T-helper 1 cell treated with Interleukin-12 subunit alpha and Interleukin-12 subunit beta and Interleukin-4 antibody, amounts not matched to agents 30 μg/mL and 1 μg/mL, for 36 hours (primary cell): ENCODE results near the gene RELL2.

Experiments
- H3K27ac Mint-ChIP-seq: one replicate; pipeline ENCODE4 v1.8.0; 2021; ENCODE audit warnings: mild to moderate bottlenecking, mixed read lengths
- H3K27me3 Mint-ChIP-seq: one replicate; pipeline ENCODE4 v1.8.0; 2021; ENCODE audit warnings: low read depth, mixed read lengths
- H3K36me3 Mint-ChIP-seq: one replicate; pipeline ENCODE4 v1.8.0; 2021; ENCODE audit warnings: low read depth, mixed read lengths
- H3K4me1 Mint-ChIP-seq: one replicate; pipeline ENCODE4 v1.8.0; 2021; ENCODE audit warnings: low read depth, mixed read lengths
- H3K4me3 Mint-ChIP-seq: one replicate; pipeline ENCODE4 v1.8.0; 2021; ENCODE audit warnings: mild to moderate bottlenecking, moderate library complexity, mixed read lengths
- H3K9me3 Mint-ChIP-seq: one replicate; pipeline ENCODE4 v1.8.0; 2021; ENCODE audit warnings: mixed read lengths

Gene RELL2

DNA sequence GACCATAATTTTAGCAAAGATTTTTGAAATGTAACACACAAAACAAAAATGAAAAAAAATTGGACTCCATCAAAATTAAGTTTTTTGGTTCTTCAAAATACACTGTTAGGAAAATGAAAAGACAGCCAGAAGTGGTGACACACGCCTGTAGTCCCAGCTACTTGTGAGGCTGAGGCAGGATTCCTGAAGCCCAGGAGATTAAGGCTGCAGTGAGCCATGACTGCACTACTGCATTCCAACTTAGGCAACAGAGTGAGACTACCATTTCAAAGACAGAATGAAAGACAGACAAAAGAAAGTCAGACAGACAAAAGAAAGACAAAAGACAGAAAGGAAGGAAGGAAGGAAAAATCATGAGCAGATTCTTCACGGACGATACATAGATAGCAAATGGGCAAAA, 25.5 kb upstream of the RELL2 start:
- H3K4me3 Mint-ChIP-seq = peak overlapping the region; percentile 54
- H3K27me3 Mint-ChIP-seq = no peaks in the 10 kb centered on the region
- H3K27ac Mint-ChIP-seq = peak overlapping the region; percentile 2
- H3K9me3 Mint-ChIP-seq = no peaks in the 10 kb centered on the region
- peaks cover 35% of the 10 kb centered on the region for H3K36me3 Mint-ChIP-seq
- peaks cover 61% of the 10 kb centered on the region for H3K4me1 Mint-ChIP-seq

DNA sequence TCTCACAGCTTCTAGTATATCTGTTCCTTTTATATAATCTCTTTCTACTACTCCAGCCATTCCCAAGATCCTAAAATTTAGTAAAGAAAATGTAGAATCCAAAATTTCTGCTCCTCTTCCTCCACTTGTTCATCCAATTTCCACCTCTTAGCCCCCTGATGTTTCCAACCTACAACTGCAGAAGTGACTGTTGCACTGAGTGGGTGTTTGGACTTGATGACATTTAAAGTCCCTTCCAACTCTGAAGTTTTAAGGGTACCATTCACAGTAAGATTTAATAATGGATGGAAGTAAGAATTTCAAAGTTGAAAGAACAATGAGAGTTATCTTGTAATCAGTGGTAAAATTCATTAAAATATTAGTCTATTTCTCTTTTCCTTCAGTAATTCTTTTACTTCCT, 23.5 kb upstream of the RELL2 start:
- H3K27me3 Mint-ChIP-seq = no peaks in the 10 kb centered on the region
- peak overlapping the region; percentile 56 for H3K27ac Mint-ChIP-seq

DNA sequence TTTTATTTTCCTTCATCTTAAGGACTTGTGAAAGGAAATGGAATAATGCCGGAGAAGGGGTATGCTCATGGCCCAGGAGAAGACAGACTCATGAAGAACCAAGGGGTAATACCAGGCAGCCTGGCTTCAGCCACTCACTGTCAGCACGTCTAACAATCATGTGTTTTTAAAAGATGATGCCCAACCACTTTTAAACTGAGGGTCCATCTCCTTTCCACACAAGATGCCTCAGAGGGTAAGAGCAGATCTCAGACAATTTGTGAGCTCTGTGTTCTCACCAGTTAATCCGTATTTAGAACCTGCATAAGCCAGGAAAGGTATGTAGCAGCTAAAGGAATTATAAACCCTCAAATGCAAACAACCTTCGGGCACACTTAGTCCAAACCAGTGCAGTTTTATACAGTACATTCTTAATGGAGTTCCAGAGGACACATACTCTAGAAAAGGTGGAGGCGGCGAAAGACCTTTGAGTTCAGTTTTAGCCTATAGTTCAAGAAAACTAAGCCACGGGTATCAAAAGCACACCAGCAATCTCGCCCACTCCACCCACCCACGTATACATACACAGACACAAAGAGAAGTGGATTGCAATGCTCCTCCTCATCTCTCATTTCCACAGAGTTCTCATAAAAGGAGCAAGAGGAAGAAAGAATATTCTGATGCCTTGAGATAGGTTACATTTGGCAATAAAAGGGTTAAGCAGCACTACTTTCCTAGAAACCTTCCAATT, 20.6 kb upstream of the RELL2 start:
- no peaks in the 10 kb centered on the region for H3K27me3 Mint-ChIP-seq
- peaks cover 51% of the 10 kb centered on the region for H3K4me1 Mint-ChIP-seq
- H3K4me3 Mint-ChIP-seq = peak overlapping the region; percentile 99
- H3K27ac Mint-ChIP-seq = peak overlapping the region; percentile 32
- H3K9me3 Mint-ChIP-seq = no peaks in the 10 kb centered on the region
- peaks cover 28% of the 10 kb centered on the region for H3K36me3 Mint-ChIP-seq

More for the DNA sequence above, 23.5 kb upstream of the RELL2 start:
- peaks cover 60% of the 10 kb centered on the region for H3K4me1 Mint-ChIP-seq
- H3K9me3 Mint-ChIP-seq = no peaks in the 10 kb centered on the region
- peaks cover 35% of the 10 kb centered on the region for H3K36me3 Mint-ChIP-seq
- H3K4me3 Mint-ChIP-seq = no peak overlapping the region

DNA sequence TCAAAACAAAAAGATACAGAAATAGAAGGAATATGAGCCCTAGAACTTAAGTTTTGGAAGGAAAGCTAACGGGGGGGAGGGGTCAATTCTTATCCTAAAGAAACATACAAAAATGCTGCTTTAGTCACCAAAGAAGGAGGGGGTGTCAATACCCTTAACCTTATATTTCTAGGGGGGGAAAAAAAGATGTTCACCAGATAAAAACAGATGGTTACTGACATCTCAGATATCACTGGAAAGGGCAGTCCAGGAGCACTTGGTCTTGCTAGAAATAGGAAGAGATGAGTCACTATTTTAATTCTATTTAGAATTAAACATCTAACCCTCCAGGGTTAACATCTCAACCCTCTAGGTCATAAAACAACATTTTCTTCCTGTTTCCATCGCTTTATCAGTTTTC, 19.7 kb upstream of the RELL2 start:
- H3K4me3 Mint-ChIP-seq = peak overlapping the region; percentile 99
- no peaks in the 10 kb centered on the region for H3K27me3 Mint-ChIP-seq
- no peaks in the 10 kb centered on the region for H3K9me3 Mint-ChIP-seq
- peaks cover 51% of the 10 kb centered on the region for H3K4me1 Mint-ChIP-seq
- H3K36me3 Mint-ChIP-seq = peaks cover 32% of the 10 kb centered on the region
- peak overlapping the region; percentile 94 for H3K27ac Mint-ChIP-seq

DNA sequence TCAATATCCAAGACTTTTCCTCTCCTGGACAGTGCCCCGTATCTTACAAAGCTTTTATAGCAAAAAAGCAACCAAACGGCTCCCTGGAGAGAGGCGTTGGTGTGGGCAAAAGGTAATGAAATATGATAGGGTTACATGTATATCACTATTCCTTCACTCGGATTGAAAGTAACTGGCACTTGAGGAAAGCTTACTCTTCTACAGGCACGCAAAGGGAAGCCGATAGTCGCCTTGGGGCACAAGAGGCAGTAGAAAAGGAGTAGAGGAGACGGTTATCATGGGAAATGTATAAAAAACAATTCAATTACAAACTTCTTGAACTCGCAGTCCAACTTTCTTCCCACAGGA, 19.1 kb upstream of the RELL2 start:
- peak overlapping the region; percentile 94 for H3K27ac Mint-ChIP-seq
- peak overlapping the region; percentile 99 for H3K4me3 Mint-ChIP-seq
- H3K9me3 Mint-ChIP-seq = no peaks in the 10 kb centered on the region
- H3K4me1 Mint-ChIP-seq = peaks cover 48% of the 10 kb centered on the region
- H3K27me3 Mint-ChIP-seq = no peaks in the 10 kb centered on the region
- H3K36me3 Mint-ChIP-seq = peaks cover 29% of the 10 kb centered on the region

DNA sequence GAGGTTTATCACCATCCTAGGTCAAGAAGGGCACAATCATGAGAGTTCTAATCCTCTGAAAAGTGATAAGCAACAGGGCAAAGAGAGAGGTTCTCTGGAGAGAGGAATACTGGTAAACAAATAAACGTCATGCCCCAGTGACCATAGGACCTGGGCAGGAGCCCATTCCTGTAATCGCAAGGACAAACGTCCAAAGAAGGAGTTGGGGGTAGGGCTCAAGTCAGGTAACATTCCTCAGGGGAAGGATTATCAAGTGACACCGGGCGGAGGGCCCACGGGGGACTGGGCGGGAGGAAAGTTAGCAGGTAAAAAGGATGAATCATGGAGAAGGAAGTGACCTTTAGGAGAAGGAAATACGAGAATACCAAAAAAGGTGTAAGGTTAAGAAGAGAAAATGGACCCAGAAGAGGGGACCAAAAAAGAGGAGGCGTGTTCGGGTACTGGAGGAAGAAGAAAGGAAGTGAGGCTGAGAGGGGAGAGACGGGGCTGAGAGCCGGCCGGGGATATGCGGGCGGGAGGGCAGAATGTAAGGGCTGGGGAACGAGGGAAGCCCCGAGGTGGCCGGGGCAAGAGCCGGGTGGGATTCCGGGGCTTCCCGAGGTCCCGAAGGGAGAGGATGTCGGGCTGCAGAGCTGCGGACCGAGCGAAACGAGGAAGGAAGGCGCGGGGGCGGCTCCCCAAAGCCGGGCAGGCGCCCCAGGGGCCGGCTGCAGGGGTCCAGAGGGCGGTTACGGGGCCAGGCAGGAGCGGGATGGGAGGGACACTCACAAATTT, 18.6 kb upstream of the RELL2 start:
- Mint-ChIP-seq H3K9me3 (no peaks in the 10 kb centered on the region), H3K27me3 (no peaks in the 10 kb centered on the region), H3K4me1 (peaks cover 47% of the 10 kb centered on the region), H3K27ac (peak overlapping the region; percentile 94), H3K36me3 (peaks cover 27% of the 10 kb centered on the region), H3K4me3 (peak overlapping the region; percentile 99)

DNA sequence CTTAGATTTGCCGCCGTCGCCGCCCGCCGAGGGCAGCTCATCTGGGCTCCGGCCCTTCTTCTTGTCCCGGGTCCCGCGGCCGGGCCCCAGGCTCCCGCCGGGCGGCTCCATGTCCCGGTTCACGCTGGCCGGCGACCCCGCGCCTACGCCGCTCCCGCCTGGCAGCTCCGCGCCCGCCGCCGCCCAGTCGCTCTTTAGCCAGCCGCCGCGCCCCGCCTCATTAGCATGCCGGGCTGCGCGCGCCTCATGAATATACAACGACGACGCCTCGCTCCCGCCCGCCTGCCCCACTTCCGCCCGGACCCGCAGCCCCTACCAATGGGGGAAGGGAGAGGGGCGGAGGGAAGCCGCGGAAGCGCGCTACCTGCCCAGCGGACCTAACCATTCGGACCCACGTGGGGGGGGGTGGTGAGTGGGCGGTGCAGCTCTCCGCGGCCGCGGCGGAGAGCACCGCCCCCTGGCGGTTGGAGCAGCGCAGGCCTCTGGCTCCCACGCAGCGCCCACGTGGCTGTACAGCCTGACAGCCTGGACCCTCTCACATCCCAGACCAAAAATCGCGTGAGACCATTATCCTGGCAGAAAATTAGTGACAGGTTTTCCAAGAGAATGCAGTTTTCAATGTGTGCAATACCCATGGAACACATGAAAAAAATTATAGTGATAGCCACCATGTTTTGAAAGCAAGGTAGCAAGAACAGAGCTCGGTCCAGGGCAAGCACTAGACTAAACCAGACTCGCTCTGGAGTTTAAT, 17.8 kb upstream of the RELL2 start, which contains the start of gene DIAPH1:
TSS of gene DIAPH1 (minus strand) at position 197 of the 751 bp plus-strand sequence. CDS start at position 111, 86 bp downstream.
- Mint-ChIP-seq H3K9me3 (no peaks in the 10 kb centered on the region), H3K36me3 (peaks cover 30% of the 10 kb centered on the region), H3K4me3 (peak within 1 kb of the TSS; percentile 99), H3K27me3 (no peaks in the 10 kb centered on the region), H3K4me1 (peaks cover 50% of the 10 kb centered on the region), H3K27ac (peak within 1 kb of the TSS; percentile 94)

DNA sequence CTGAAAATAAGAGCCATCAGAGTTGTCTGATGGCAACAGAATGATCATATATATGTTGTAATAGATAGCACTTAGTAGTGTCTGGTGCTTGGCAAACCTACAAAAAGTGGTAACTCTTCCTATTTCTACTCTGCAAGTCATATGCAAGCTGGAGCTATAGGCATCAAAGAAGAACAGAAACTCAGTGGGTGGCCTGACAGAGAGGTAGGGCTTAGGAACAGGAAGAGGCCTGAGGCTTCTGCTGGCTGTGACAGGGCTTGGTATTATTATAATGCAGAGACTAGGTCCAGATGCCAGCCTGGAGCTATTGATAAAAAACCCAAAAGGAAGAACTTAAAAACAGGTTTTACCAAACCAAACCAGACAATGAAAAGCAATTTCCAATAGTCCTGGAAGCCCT, 13.6 kb upstream of the RELL2 start:
- no peaks in the 10 kb centered on the region for H3K27me3 Mint-ChIP-seq
- peak overlapping the region; percentile 73 for H3K27ac Mint-ChIP-seq
- H3K9me3 Mint-ChIP-seq = no peaks in the 10 kb centered on the region
- peak overlapping the region; percentile 13 for H3K4me3 Mint-ChIP-seq
- H3K4me1 Mint-ChIP-seq = peaks cover 24% of the 10 kb centered on the region
- peaks cover 31% of the 10 kb centered on the region for H3K36me3 Mint-ChIP-seq

DNA sequence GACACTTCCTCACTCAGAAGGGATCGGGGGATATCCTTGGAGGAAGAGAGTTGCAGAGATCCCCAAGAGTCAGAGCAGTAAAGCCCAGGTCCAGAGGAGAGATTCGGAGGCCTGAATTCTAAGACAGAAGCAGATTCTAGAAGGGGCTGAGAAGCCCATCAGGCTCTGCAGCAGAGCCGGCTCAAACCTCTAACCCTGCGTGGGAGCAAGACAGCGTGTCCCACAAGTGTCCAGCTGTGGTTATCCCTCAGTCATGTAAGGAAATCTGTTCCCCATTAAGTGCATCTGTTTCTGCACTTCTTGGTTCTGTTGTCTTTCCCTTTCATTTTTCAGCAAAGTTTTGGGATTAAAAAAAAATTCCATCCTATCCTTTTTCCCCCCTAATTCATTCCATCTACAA, 13.2 kb upstream of the RELL2 start:
- H3K27me3 Mint-ChIP-seq = no peaks in the 10 kb centered on the region
- peaks cover 32% of the 10 kb centered on the region for H3K36me3 Mint-ChIP-seq
- peak overlapping the region; percentile 33 for H3K4me3 Mint-ChIP-seq
- H3K27ac Mint-ChIP-seq = peak overlapping the region; percentile 73
- H3K4me1 Mint-ChIP-seq = peaks cover 24% of the 10 kb centered on the region
- no peaks in the 10 kb centered on the region for H3K9me3 Mint-ChIP-seq

DNA sequence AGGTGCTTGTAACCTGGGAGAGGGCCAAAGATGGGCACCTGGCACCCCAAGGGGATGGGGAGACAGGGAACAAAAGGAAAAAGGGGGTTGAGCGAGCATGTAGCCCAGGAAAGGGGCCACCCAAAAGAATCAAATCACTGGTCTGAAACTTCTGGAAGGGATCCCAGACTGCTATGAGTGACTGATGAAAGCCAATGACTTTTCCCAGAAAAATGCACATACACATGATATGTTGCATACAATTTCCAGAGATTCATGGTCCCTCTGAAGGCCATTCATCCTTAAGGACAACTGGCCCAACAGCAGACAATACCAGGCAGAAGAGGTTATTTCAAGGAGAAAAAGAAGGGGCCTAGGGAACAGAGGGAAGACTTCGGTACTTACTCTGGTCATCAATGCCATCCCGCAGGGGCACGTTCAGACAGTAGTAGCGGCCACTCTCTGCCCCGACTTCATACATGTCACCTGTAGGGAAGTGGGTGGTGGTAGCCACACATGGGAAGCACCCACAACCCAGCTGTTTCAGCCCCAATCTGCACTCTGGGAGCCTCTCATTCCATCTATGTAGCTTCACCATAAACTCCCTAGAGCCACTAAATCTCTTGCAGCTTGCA, 8.5 kb upstream of the RELL2 start:
- peaks cover 26% of the 10 kb centered on the region for H3K36me3 Mint-ChIP-seq
- peaks cover 11% of the 10 kb centered on the region for H3K4me1 Mint-ChIP-seq
- no peak overlapping the region for H3K27ac Mint-ChIP-seq
- H3K9me3 Mint-ChIP-seq = no peaks in the 10 kb centered on the region
- H3K27me3 Mint-ChIP-seq = no peaks in the 10 kb centered on the region
- H3K4me3 Mint-ChIP-seq = no peak overlapping the region

DNA sequence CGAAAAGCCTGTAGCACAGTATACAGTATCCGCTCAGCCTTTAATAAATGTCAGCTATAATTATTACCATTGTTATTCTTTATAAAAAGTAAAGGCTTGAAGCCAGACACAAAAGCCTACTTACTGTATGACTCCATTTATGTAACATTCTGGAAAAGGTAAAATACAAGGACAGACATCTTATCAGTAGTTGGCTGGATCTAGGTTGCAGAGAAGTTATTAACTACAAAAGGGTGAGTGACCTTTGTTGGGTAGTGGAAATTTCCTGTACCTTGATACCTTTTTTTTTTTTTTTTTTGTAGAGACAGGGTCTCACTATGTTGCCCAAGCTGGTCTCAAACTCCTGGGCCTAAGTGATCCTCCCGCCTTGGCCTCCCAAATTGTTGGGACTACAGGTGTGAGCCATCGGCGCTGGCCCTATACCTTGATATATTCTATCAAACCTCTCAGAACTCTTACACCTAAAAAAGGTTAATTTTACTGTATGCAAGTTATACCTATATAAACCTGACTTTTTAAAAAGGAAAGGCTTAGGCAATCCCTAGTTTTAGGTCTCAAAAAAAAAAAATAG, 6.1 kb upstream of the RELL2 start:
- H3K4me1 Mint-ChIP-seq = peaks cover 19% of the 10 kb centered on the region
- no peaks in the 10 kb centered on the region for H3K27me3 Mint-ChIP-seq
- H3K36me3 Mint-ChIP-seq = peaks cover 26% of the 10 kb centered on the region
- H3K4me3 Mint-ChIP-seq = no peak overlapping the region
- H3K27ac Mint-ChIP-seq = no peak overlapping the region
- no peaks in the 10 kb centered on the region for H3K9me3 Mint-ChIP-seq

DNA sequence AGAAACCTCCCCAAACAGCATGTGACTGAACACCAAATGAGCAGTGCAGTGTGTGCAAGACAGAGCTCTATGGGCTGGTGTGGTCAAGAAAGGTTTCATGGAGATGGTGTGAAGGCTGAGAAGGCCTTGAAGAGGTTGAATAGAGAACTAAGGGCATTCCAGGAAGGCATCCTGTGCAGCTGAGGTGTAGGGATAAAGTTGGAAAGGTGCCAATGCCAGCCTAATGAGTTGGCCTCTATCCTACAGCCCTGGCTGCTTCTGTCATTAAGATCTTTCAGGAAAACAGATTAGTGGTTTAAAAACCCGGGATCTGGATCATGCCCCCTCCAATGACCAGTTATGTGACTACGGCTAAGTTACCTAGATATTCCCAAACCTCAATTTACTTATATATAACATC, 4.1 kb upstream of the RELL2 start:
- no peaks in the 10 kb centered on the region for H3K9me3 Mint-ChIP-seq
- peaks cover 18% of the 10 kb centered on the region for H3K36me3 Mint-ChIP-seq
- H3K4me1 Mint-ChIP-seq = peaks cover 25% of the 10 kb centered on the region
- no peaks in the 10 kb centered on the region for H3K27me3 Mint-ChIP-seq
- no peak overlapping the region for H3K27ac Mint-ChIP-seq
- no peak overlapping the region for H3K4me3 Mint-ChIP-seq

DNA sequence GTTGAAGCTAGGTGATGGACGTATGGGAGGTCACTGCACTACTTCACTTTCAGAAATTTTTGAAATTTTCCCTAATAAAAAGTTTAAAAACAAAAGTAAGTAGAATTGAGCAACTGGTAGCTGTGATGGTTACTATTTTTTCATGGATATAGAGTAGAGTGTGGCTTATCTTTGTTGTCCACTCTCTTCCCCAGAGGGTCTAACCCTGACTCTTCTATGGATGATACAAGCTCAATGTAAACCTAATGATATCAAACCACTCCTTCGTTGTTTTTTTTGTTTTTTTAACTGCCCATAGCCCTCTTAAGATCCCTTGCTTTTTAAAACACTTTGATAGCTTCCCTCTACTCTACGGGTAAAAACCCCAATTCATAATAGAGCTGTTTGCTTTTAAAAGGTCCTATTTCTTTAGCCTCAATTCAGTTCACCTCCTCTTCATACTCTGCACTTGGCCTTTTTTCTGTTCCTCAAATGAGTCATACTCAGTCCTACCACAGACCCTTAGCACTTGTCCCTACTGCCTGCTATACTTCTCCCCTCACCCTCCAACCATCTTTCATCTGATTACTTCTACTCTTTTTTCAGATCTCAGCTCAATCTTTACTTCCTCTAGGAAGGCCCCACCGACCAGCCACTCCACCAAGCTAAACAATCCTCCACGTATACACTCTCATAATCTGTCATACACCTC, 2.8 kb upstream of the RELL2 start:
- peaks cover 34% of the 10 kb centered on the region for H3K4me1 Mint-ChIP-seq

More for the DNA sequence above, 2.8 kb upstream of the RELL2 start:
- Mint-ChIP-seq H3K27ac (peak overlapping the region; percentile 7), H3K4me3 (peak overlapping the region; percentile 11), H3K9me3 (no peaks in the 10 kb centered on the region), H3K27me3 (no peaks in the 10 kb centered on the region), H3K36me3 (peaks cover 12% of the 10 kb centered on the region)
